ENCODE results near the gene LRRTM4.

LRRTM4 gene

GRCh38 chr2:77470096-77470495, 52.1 kb downstream of the LRRTM4 start:
- DNase-seq: no peak

GRCh38 chr2:77469106-77469505, 53.1 kb downstream of the LRRTM4 start:
- no peak for DNase-seq

DNA sequence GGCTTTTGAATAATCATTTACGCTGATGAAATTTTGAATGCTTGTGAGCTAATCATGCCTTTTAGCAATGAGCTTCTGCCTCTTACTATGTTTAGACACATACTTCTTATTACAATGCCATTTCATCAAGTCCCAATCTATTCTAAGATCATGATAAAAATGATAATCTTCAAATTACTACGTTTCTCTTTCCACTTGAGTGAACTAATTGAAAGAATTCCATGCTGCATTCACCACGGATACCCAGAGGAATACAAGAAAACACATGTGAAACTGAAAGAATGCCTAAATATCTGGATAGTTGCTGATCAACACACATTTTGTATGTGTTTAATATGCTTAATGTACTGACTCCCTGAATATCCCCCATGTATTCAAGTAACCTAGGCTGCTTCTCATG, 62.3 kb downstream of the LRRTM4 start:
- no peak for DNase-seq

- no peak for DNase-seq
Measured at GRCh38 chr2:77458216-77458615, 64.0 kb downstream of the LRRTM4 start.

- DNase-seq: no peak
Measured at GRCh38 chr2:77457665-77458064, 64.5 kb downstream of the LRRTM4 start.

DNA sequence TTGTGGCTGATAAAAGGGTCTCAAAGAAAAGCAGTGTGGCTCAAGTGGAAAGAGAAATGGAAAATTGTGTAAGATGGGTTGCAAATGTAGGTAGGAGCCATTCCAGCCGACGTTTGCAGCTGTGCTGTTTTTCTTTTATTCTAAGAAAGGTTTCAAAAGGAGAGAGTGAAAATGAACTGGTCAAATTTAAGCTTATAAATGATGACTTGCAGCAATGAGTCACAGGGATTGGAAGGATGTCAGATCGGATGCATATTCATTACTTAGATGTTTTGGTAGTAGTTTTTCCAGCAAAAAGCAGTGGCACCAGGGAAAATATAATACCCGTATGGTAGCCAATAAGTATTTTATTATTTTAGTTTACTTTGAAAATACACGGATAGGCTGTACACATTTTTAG, 79.1 kb downstream of the LRRTM4 start:
- no peak for DNase-seq

DNA sequence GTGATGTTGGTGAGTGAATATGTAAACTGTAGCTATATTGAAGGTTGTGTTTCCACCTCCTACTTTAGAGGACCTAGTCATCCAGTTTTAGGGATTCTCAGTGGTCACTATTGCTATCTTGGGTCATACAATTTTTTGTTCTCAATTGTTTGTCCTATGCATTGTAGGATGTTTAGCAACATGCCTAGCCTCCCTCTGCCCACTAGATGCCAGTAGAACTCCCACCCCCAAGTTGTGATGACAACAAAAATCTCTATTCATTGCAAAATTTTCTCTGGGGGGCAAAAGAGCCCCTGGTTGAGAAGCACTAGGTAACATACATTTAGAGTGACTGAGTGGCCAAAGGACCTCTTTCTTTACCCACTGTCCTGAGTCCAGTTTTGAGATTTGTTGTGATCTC, 87.3 kb downstream of the LRRTM4 start:
- no peak for DNase-seq

- DNase-seq: no peak
Measured at GRCh38 chr2:77428946-77429345, 93.2 kb downstream of the LRRTM4 start.

DNA sequence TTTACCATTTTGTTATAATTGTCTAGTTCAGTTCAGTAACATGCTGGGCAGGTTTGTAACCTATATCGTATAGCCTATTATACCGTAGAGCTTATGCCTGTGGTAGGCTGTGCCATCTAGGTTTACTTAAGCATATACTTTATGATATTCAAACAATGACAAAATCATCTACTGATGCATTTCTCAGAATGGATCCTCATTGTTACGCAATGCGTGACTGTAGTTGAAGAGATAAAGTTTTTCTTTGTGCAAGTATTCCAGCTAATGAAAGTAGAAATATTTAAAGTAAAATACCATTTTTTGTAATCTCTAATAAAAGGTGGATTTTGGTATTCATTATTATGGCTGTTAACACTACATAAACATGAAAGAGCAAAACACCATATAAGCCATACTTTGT, 100.2 kb downstream of the LRRTM4 start:
- DNase-seq: no peak

DNA sequence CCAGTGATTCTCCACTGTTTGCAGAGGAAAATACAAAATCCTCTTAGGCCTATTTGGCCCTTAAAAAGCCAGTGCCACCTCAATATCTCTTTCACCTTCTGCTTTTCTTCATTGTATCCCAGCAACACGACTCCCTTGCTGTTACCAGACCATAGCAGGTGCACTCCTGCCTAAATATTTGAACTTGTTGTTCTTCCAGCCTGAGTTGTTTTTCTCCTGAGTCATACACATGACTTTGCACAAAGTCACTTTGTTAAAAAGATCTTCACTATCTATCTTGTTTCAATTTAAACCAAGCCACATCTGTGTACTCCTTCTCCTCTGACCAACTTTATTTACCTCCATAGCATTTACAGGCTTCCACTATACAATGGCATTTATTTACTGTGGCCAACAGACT, 103.6 kb downstream of the LRRTM4 start:
- DNase-seq: no peak

DNA sequence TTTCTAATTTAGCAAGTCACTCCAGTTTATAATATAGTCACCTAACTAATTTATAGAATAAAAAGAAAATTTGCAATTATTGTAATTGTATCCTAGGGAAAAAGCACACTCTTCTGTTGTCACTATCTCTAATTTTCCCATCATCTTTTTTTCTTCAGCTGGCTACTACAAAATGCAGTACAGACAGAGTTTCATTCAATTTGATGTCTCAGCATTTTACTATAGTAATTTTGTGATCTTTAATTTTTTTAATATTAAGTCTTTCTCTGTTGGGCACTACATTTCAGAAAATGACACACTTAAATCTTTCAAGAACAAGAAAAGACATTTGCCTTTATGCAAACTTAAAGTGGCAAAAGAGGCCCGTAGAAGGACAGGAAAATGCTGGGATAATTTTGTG, 118.0 kb downstream of the LRRTM4 start:
- no peak for DNase-seq

DNA sequence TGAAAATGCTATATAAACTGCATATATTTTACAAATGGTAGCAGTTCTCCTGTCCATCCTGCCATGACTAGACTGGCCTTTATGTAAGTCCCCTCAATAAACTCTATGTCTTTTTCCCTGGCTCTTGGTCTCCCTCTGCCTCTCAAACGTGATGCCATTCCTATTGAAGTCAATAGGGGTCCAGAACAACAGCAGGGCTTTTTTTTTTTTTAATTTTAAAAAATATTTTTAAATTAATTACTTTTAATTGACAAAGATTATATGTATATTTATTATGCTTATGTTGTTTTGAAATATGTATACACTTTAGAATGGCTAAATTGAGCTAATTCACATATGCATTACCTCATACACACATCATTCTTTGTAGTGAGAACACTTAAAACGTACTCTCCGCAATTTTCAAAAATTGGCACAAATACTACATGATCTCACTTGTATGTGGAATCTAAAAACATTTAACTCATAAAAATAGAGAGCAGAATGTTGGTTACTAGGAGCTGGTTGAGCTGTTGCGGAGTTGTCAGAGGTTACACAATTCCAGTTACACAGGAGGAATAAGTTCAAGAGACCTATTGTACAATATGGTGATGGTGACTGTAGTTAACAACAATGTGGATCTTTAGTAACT, 123.1 kb downstream of the LRRTM4 start:
- no peak for DNase-seq

DNA sequence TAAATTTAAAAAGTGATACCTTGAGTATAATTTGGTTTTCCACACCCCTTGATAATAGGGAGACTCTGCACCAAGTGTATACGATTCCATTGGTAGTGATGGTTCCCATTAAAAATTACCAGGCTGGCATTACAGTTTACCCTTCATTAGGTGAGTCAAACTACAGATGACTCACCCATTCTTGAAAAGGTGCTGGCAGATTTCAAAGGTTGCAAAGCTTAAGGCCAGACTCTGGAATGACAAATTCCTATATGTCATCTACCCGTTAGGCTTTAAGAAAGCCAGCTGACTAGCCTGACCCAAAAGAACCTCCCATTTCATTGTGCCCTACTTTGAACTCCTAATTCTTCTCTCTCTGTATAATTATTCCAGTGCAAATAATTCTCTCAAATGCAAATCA, 124.4 kb downstream of the LRRTM4 start:
- no peak for DNase-seq

- no peak for DNase-seq
Measured at GRCh38 chr2:77395011-77395410, 127.2 kb downstream of the LRRTM4 start.

DNA sequence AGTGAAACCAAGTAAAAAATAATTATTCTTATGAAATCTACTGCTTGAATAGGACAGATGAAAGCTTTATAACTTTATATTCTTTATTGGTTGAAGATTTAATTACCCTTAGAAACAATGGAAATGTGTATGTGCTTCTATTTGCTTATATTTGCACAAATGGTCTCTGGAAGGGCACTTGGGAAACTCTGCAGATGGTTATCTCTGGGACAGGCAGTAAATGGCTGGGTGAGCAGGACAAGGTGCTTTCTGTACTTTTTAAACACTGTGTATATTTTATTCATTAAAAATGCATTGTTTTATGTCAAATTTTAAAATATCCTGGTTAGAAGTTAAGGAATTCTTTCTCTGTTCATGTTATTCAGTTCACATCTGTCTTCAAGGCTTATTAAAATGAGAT, 131.1 kb downstream of the LRRTM4 start:
- DNase-seq: no peak

DNA sequence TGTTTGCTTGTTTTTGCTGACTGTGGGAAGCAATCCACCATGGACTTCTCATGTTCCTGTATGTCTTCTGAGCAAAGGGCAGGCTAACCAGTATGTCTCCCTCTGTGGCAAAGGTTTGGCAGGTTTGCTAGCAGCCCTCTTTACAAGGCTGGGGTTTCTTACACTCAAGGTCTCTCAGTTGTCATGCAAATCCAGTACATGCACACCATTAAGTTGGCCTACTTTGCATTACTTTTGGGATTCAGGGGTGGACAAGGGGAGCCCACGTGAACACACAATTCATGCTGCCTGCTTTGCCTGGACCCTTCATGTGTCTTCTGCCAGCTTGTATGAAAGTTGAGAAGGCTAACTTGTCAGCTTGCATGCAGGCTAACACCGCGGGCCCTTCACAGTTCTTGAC, 134.9 kb downstream of the LRRTM4 start:
- DNase-seq: no peak

DNA sequence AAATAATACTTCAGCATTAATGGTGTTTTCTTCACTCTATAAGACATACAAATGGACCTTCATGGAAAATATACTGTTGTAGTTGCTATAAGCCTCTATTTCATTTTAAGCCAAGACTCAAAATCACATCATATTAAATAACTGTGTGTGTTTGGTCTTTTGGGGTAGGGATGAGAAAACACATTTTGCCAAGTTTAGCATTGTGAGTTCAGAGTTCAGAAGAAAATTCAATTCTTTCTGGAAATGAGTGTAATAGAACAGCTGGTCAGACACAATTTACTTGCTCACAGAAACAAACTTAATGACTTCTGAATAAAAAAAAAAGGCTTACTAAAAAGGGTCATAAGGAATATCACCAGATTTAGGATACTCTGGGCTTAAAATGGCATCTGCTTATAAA, 149.5 kb downstream of the LRRTM4 start:
- DNase-seq: no peak

DNA sequence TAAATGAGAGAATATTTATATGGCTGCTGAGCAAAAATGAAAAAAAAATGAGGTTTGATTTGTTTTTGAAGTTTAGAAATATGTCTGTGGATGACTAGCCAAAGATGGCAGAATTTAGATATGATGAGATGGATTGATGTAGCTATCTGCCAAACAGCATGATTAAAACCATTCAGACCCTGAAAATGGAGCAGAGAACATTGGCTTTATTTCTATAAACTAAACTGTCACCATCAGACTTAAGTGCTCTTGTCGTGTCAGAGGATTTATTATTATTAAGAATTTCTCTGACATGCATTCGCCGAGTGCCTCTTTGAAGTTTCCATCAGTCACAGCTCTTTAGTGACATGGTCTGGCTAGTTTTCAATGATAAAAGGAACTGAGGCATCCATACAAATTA, 151.7 kb downstream of the LRRTM4 start:
- DNase-seq: no peak

GRCh38 chr2:77363277-77363676, 158.9 kb downstream of the LRRTM4 start:
- DNase-seq: no peak

DNA sequence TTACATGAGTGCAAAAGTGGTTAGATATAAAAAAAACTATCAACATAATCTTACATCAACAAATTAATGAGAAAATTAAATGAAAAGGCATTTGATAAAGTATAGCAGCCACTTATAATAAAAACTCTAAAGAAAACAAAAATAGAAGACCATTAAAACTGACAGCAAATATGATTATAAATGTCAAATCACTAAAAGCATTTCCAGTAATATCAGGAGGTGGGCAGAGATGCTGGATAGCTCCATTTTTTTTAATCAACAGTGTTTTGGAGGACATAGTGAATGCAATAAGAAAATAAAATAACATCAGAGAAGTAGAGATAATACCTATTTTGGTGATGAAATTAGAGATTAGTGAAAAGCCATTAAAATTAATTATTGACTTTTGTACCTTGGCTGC, 173.4 kb downstream of the LRRTM4 start:
- DNase-seq: no peak

GRCh38 chr2:77336013-77336412, 186.2 kb downstream of the LRRTM4 start:
- no peak for DNase-seq

- no peak for DNase-seq
Measured at GRCh38 chr2:77328134-77328931, 193.8 kb downstream of the LRRTM4 start.

DNA sequence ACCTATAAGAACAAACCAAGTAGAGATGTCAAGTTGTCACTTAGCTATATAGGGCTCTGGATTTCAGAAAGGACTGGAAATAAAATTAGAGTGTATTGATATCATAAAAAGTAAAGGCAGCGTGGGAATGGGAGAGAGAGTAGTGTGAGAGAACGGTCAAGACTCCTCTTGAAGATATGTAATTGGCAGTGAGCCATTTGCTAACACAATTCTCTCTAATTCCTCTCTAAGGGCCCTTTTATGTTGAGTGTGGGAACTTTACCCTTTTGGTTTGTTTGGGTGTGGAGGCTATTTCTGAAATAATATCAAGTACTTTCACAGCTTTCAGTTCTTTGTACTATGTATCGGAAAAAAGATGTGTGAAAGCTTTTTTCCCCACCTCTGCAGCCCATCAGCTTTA, 196.8 kb downstream of the LRRTM4 start:
- no peak for DNase-seq

- DNase-seq: no peak
Measured at GRCh38 chr2:77322431-77322830, 199.7 kb downstream of the LRRTM4 start.

DNA sequence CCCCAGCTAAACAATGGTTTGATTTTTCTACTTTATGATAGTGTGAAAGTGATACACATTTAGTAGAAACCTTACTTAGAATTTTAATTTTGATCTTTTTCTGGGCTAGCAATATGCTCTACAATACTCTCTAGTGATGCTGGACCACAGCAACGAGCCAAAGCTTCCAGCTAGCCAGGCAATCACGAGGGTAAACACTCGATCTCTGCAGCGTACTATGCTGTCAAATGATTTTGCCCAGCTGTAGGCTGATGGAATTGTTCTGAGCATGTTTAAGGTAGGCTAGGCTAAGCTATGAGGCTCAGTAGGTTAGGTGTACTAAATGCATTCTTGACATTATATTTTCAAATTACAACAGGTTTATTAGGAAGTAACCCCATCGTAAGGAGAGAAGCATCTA, 207.5 kb downstream of the LRRTM4 start:
- DNase-seq: no peak
